HEK293 (cell line): ENCODE results near the gene CRYZ.
"Not testable (repeated sequence)": the region's sequence is repeated elsewhere in the genome, so short reads cannot be mapped to it uniquely, and the experiment has no call there.

Source experiments
- CTCF ChIA-PET: fragments of 350-600 bp; formaldehyde crosslinking; extraction: SDS; loops from one replicate; lab custom pipeline; 2021; ENCODE audit warnings: antibody characterized with exemption; lab: Yijun Ruan, JAX
- POLR2A ChIA-PET: fragments of 300-600 bp; formaldehyde crosslinking; extraction: SDS; loops from one replicate; lab custom pipeline; 2020; ENCODE audit warnings: antibody characterized with exemption, inconsistent platforms; lab: Yijun Ruan, JAX
- H3K27ac ChIP-seq: fragments of 200-500 bp; sonication (Bioruptor generic); 2 replicates; pipeline ENCODE4 v1.5.1; 2014; ENCODE audit warnings: low read depth, low read length, control low read depth, inconsistent platforms; ENCODE audit errors: extremely low read depth
- H3K36me3 ChIP-seq, 2 experiments: fragments of 200-500 bp in 1 of 2; sonication (Bioruptor generic) in 1 of 2; 1 replicate in 1 of 2; 2 replicates in 1 of 2; pipeline ENCODE4 v1.5.1; 2014 to 2017; ENCODE audit warnings: inconsistent platforms in 2 of 2, low read length in 2 of 2; ENCODE audit not compliant: control insufficient read depth in 2 of 2, insufficient read depth in 1 of 2
- H3K4me1 ChIP-seq: fragments of 200-500 bp; sonication (Bioruptor generic); 2 replicates; pipeline ENCODE4 v1.5.1; 2014; ENCODE audit warnings: mild to moderate bottlenecking, low read length, inconsistent platforms; ENCODE audit not compliant: control insufficient read depth, insufficient read depth
- H3K4me3 ChIP-seq: 2 replicates; pipeline ENCODE4 v1.5.1; 2011; ENCODE audit warnings: low read depth, mild to moderate bottlenecking, control low read depth, low read length, moderate library complexity
- H3K9me3 ChIP-seq: fragments of 200-500 bp; sonication (Bioruptor generic); 2 replicates; pipeline ENCODE4 v1.5.1; 2014; ENCODE audit warnings: low read depth, low read length, inconsistent platforms; ENCODE audit not compliant: control insufficient read depth, insufficient read depth
- FEZF1 ChIP-seq: fragments of 450-650 bp; formaldehyde crosslinking; IDR thresholded peaks from 2 replicates; pipeline ENCODE4 v1.5.1; 2016; ENCODE audit warnings: missing biosample characterization, missing genetic modification characterization
- GLIS1 ChIP-seq: fragments of 450-650 bp; formaldehyde crosslinking; IDR thresholded peaks from 2 replicates; pipeline ENCODE4 v1.5.1; 2016; ENCODE audit warnings: missing biosample characterization, missing genetic modification characterization
- HOXA7 ChIP-seq: sonication (generic); formaldehyde crosslinking; IDR thresholded peaks from 2 replicates; pipeline ENCODE4 v1.8.1; 2022; ENCODE audit warnings: missing genetic modification reagents, borderline replicate concordance
- HOXC10 ChIP-seq: sonication (generic); formaldehyde crosslinking; IDR thresholded peaks from 2 replicates; pipeline ENCODE4 v1.8.1; 2023; ENCODE audit warnings: mild to moderate bottlenecking, missing genetic modification reagents
- SP2 ChIP-seq: fragments of 450-650 bp; formaldehyde crosslinking; IDR thresholded peaks from 2 replicates; pipeline ENCODE4 v1.5.1; 2016; ENCODE audit warnings: missing biosample characterization, missing genetic modification characterization
- ZNF114 ChIP-seq: fragments of 450-650 bp; formaldehyde crosslinking; IDR thresholded peaks from 2 replicates; pipeline ENCODE4 v1.5.0; 2017; ENCODE audit warnings: missing biosample characterization, missing genetic modification characterization
- ZNF138 ChIP-seq: fragments of 450-650 bp; formaldehyde crosslinking; IDR thresholded peaks from 2 replicates; pipeline ENCODE4 v1.5.1; 2016; ENCODE audit warnings: missing biosample characterization, missing genetic modification characterization, borderline replicate concordance
- ZNF324 ChIP-seq: fragments of 450-650 bp; formaldehyde crosslinking; IDR thresholded peaks from 2 replicates; pipeline ENCODE4 v1.5.1; 2016; ENCODE audit warnings: missing biosample characterization, missing genetic modification characterization
- ZNF335 ChIP-seq: fragments of 450-650 bp; formaldehyde crosslinking; conservative IDR thresholded peaks from 2 replicates; pipeline ENCODE4 v1.5.1; 2016; ENCODE audit warnings: missing biosample characterization, missing genetic modification characterization
- ZNF350 ChIP-seq: fragments of 450-650 bp; formaldehyde crosslinking; IDR thresholded peaks from 2 replicates; pipeline ENCODE4 v1.5.0; 2017; ENCODE audit warnings: missing biosample characterization, mild to moderate bottlenecking, missing genetic modification characterization
- ZNF514 ChIP-seq: fragments of 450-650 bp; formaldehyde crosslinking; IDR thresholded peaks from 2 replicates; pipeline ENCODE4 v1.5.1; 2016; ENCODE audit warnings: missing biosample characterization, missing genetic modification characterization
- ZNF548 ChIP-seq: fragments of 450-650 bp; formaldehyde crosslinking; IDR thresholded peaks from 2 replicates; pipeline ENCODE4 v1.5.1; 2016; ENCODE audit warnings: missing biosample characterization, missing genetic modification characterization
- ZNF560 ChIP-seq: fragments of 450-650 bp; formaldehyde crosslinking; IDR thresholded peaks from 2 replicates; pipeline ENCODE4 v1.5.1; 2017; ENCODE audit warnings: missing biosample characterization, missing genetic modification characterization, borderline replicate concordance
- ZNF585B ChIP-seq: fragments of 450-650 bp; formaldehyde crosslinking; IDR thresholded peaks from 2 replicates; pipeline ENCODE4 v1.5.1; 2016; ENCODE audit warnings: missing biosample characterization, missing genetic modification characterization
- ZNF677 ChIP-seq: fragments of 450-650 bp; IDR thresholded peaks from 2 replicates; pipeline ENCODE4 v1.5.0; 2018; ENCODE audit warnings: missing biosample characterization, mild to moderate bottlenecking, missing genetic modification characterization, moderate library complexity
- TF ChIP-seq, protein P1 (sequence below): fragments of 450-650 bp; formaldehyde crosslinking; IDR thresholded peaks from 2 replicates; pipeline ENCODE4 v1.5.1; 2016; ENCODE audit warnings: missing biosample characterization, missing genetic modification characterization
- TF ChIP-seq, protein P2 (sequence below): fragments of 450-650 bp; formaldehyde crosslinking; IDR thresholded peaks from 2 replicates; pipeline ENCODE4 v1.5.1; 2016; ENCODE audit warnings: missing biosample characterization, missing genetic modification characterization
- TF ChIP-seq, protein P3 (sequence below): fragments of 450-650 bp; formaldehyde crosslinking; IDR thresholded peaks from 2 replicates; pipeline ENCODE4 v1.5.1; 2017; ENCODE audit warnings: missing biosample characterization, missing genetic modification characterization
- TF ChIP-seq, protein P4 (sequence below): fragments of 450-650 bp; formaldehyde crosslinking; IDR thresholded peaks from 2 replicates; pipeline ENCODE4 v1.5.1; 2016; ENCODE audit warnings: missing biosample characterization, missing genetic modification characterization
- TF ChIP-seq, protein P5 (sequence below): fragments of 450-650 bp; formaldehyde crosslinking; IDR thresholded peaks from 2 replicates; pipeline ENCODE4 v1.5.1; 2016; ENCODE audit warnings: missing biosample characterization, missing genetic modification characterization
- TF ChIP-seq, protein P6 (sequence below): fragments of 450-650 bp; formaldehyde crosslinking; IDR thresholded peaks from 2 replicates; pipeline ENCODE4 v1.5.1; 2016; ENCODE audit warnings: missing biosample characterization, missing genetic modification characterization

CRYZ gene

DNA sequence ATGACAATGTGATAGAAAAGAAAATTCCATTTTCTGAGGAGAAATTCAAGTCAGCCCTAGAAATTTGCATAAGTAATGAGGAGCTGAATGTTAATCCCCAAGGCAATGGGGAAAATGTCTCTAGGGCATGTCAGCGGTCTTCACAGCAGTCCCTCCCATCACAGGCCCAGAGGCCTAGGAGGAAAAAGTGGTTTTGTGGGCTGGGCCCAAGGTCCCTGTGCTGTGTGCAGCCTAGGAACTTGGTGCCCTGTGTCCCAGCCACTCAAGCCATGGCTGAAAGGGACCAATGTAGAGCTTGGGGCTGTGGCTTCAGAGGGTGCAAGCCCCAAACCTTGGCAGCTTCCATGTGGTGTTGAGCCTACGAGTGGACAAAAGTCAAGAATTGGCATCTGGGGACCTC is 23.8 kb upstream of the CRYZ start:
- peaks cover 4 to 84% of the 10 kb centered on the region in 2 experiments for H3K36me3 ChIP-seq
- H3K9me3 ChIP-seq, H3K27ac ChIP-seq, H3K4me1 ChIP-seq, H3K4me3 ChIP-seq, POLR2A ChIA-PET: not testable (repeated sequence)
- TF ChIP-seq ZNF585B (tag by site-specific recombination), result peak; percentile 90
- CTCF ChIA-PET, result interaction anchor here (1.7 kb wide), 1 partner anchor 11 kb away, joined by 4 read pairs; no protein-coding TSS in a partner anchor

DNA sequence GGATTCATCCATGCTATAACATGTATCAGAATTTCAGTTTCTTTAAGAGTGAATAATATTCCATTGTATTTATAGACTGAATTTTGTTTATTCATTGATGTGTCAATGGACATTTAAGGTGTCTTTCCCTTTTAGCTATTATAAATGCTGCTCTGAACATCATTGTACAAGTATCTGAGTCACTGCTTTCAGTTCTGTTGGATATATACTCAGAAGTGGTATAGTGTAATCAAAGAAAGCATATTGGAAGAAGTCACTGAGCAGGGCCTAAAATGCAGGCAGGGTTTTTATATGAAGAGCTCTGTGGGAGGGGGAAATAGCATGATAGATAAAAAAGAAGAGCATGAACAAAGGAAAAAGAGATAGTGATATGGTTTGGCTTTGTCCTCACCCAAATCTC is 22.6 kb upstream of the CRYZ start:
- POLR2A ChIA-PET, result no interaction called here
- peaks cover 14 to 85% of the 10 kb centered on the region in 2 experiments for H3K36me3 ChIP-seq
- H3K27ac ChIP-seq, result no peak overlapping the region
- TF ChIP-seq ZNF514 (tag by site-specific recombination) (no peak), ZNF350 (tag by site-specific recombination) (no peak), FEZF1 (tag by site-specific recombination) (no peak), ZNF335 (tag by site-specific recombination) (no peak), ZNF114 (tag by site-specific recombination) (no peak), SP2 (tag by site-specific recombination) (no peak), ZNF324 (tag by site-specific recombination) (no peak), ZNF560 (tag by site-specific recombination) (no peak), ZNF138 (tag by site-specific recombination) (no peak), GLIS1 (tag by site-specific recombination) (no peak), HOXC10 (no peak), ZNF677 (tag by site-specific recombination) (no peak), ZNF548 (tag by site-specific recombination) (no peak), HOXA7 (no peak)
- TF ChIP-seq, protein P1, sequence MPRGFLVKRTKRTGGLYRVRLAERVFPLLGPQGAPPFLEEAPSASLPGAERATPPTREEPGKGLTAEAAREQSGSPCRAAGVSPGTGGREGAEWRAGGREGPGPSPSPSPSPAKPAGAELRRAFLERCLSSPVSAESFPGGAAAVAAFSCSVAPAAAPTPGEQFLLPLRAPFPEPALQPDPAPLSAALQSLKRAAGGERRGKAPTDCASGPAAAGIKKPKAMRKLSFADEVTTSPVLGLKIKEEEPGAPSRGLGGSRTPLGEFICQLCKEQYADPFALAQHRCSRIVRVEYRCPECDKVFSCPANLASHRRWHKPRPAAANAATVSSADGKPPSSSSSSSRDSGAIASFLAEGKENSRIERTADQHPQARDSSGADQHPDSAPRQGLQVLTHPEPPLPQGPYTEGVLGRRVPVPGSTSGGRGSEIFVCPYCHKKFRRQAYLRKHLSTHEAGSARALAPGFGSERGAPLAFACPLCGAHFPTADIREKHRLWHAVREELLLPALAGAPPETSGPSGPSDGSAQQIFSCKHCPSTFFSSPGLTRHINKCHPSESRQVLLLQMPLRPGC (tag by site-specific recombination), result no peak
- TF ChIP-seq, protein P2, sequence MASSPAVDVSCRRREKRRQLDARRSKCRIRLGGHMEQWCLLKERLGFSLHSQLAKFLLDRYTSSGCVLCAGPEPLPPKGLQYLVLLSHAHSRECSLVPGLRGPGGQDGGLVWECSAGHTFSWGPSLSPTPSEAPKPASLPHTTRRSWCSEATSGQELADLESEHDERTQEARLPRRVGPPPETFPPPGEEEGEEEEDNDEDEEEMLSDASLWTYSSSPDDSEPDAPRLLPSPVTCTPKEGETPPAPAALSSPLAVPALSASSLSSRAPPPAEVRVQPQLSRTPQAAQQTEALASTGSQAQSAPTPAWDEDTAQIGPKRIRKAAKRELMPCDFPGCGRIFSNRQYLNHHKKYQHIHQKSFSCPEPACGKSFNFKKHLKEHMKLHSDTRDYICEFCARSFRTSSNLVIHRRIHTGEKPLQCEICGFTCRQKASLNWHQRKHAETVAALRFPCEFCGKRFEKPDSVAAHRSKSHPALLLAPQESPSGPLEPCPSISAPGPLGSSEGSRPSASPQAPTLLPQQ (tag by site-specific recombination), result no peak
- TF ChIP-seq, protein P3, sequence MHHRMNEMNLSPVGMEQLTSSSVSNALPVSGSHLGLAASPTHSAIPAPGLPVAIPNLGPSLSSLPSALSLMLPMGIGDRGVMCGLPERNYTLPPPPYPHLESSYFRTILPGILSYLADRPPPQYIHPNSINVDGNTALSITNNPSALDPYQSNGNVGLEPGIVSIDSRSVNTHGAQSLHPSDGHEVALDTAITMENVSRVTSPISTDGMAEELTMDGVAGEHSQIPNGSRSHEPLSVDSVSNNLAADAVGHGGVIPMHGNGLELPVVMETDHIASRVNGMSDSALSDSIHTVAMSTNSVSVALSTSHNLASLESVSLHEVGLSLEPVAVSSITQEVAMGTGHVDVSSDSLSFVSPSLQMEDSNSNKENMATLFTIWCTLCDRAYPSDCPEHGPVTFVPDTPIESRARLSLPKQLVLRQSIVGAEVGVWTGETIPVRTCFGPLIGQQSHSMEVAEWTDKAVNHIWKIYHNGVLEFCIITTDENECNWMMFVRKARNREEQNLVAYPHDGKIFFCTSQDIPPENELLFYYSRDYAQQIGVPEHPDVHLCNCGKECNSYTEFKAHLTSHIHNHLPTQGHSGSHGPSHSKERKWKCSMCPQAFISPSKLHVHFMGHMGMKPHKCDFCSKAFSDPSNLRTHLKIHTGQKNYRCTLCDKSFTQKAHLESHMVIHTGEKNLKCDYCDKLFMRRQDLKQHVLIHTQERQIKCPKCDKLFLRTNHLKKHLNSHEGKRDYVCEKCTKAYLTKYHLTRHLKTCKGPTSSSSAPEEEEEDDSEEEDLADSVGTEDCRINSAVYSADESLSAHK (tag by site-specific recombination), result no peak
- TF ChIP-seq, protein P4, sequence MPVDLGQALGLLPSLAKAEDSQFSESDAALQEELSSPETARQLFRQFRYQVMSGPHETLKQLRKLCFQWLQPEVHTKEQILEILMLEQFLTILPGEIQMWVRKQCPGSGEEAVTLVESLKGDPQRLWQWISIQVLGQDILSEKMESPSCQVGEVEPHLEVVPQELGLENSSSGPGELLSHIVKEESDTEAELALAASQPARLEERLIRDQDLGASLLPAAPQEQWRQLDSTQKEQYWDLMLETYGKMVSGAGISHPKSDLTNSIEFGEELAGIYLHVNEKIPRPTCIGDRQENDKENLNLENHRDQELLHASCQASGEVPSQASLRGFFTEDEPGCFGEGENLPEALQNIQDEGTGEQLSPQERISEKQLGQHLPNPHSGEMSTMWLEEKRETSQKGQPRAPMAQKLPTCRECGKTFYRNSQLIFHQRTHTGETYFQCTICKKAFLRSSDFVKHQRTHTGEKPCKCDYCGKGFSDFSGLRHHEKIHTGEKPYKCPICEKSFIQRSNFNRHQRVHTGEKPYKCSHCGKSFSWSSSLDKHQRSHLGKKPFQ (tag by site-specific recombination), result no peak
- TF ChIP-seq, protein P5, sequence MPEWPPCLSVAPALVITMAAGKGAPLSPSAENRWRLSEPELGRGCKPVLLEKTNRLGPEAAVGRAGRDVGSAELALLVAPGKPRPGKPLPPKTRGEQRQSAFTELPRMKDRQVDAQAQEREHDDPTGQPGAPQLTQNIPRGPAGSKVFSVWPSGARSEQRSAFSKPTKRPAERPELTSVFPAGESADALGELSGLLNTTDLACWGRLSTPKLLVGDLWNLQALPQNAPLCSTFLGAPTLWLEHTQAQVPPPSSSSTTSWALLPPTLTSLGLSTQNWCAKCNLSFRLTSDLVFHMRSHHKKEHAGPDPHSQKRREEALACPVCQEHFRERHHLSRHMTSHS (tag by site-specific recombination), result no peak
- TF ChIP-seq, protein P6, sequence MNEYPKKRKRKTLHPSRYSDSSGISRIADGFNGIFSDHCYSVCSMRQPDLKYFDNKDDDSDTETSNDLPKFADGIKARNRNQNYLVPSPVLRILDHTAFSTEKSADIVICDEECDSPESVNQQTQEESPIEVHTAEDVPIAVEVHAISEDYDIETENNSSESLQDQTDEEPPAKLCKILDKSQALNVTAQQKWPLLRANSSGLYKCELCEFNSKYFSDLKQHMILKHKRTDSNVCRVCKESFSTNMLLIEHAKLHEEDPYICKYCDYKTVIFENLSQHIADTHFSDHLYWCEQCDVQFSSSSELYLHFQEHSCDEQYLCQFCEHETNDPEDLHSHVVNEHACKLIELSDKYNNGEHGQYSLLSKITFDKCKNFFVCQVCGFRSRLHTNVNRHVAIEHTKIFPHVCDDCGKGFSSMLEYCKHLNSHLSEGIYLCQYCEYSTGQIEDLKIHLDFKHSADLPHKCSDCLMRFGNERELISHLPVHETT (tag by site-specific recombination), result no peak
- TF ChIP-seq, all 188 proteins: peak for 0
- Histone ChIP-seq H3K9me3 (no peaks in the 10 kb centered on the region), H3K4me1 (no peaks in the 10 kb centered on the region), H3K4me3 (no peak overlapping the region)
- CTCF ChIA-PET, result interaction anchor here (0.6 to 1.2 kb wide), 2 partner anchors 11 to 707 kb away, joined by 3 read pairs; no protein-coding TSS in a partner anchor
